ENCODE results near the gene N4BP2L2.
"Not testable (repeated sequence)": the region's sequence is repeated elsewhere in the genome, so short reads cannot be mapped to it uniquely, and the experiment has no call there.

Gene N4BP2L2

DNA sequence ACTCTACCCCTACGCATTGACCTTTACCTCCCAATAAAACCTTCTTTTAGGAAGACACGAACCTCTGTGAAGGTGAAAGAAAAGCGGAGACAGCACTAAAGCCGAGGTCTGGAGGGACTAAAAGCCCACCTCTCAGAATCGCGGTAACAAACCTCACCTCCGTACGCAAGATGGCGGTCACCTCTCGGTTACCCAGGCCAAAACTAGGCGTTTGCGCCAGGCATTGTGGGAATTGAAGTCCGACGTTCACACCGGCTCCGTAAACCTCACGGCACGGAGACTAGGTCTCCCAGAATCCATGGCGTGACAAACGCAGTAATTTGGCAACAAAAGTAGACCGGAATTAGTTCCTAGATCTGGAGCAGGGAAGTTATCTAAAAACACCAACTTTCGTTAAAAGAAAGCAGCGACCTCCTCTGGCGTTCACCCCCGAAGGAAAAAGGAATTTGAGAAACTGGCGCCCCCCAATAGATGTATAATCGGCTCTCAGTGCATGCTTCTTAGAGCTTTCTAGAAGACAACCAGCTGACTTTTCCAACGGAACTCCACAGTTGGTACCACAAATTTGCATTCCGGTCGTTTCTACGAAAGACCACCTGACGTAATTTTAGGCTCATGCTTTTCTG, at the start of gene N4BP2L2:
Gene N4BP2L2, minus strand, starts transcription at position 175 of the 626 bp plus-strand sequence. CDS start 1,768 bp downstream, outside the sequence.
- DNase-seq, result peak; percentile 97

DNA sequence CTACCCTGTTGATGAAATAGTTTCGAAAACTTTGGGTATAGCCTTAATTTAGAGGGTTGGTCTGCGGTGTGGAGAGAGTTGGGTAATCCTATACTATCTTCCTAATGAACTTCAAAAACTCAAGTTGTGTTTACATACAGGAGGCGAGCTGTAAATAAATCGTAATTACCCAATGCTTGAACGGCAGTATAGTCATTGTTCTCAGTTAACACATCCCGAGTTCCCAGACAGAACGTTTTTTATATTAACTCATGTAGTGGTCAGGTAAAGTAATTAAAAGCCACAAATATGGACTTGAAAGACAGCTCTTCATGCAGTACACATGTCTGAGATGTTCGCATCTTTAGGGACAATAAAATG, 49.2 kb upstream of the N4BP2L2 start:
- DNase-seq, result peak; percentile 3

DNA sequence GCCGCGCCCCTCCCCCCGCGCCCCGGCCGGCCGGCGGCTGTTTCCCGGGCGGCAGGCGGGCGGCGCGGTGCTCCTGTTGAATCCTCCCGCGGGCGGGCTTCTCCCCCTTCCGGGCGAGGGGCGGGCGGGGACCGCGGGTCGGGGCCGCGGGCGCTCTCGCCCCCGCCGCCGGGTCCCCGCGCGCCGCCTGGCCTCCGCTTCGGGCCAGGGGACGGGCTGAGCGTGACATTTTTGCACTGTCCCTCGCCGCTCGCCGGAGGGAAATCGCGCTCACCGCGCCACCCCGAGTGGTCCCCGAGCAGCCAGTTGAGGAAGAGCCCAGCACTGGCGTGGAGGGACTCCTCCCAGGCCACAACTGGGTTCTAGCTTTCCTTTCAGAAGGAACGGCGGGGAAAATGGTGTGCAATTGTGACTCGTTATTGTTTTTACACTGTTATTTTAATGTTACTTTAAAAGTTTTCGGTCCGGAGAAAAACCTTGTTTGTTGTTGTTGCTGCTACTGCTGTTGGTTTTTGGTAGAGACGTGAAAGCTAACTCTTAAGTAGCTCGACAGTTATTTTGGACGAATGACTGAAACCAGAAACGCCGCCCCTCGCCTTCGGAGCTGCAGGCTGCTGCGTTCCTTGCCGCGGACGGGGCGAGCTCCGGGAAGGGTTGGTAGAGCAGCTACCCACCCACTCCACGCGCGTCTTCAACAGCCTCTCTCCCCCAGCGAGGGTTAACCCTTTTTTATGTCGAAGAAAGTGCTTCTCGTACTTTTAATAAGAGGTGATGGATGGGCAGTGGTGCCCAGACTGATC, 48.6 kb upstream of the N4BP2L2 start:
- peak; percentile 68 for DNase-seq

DNA sequence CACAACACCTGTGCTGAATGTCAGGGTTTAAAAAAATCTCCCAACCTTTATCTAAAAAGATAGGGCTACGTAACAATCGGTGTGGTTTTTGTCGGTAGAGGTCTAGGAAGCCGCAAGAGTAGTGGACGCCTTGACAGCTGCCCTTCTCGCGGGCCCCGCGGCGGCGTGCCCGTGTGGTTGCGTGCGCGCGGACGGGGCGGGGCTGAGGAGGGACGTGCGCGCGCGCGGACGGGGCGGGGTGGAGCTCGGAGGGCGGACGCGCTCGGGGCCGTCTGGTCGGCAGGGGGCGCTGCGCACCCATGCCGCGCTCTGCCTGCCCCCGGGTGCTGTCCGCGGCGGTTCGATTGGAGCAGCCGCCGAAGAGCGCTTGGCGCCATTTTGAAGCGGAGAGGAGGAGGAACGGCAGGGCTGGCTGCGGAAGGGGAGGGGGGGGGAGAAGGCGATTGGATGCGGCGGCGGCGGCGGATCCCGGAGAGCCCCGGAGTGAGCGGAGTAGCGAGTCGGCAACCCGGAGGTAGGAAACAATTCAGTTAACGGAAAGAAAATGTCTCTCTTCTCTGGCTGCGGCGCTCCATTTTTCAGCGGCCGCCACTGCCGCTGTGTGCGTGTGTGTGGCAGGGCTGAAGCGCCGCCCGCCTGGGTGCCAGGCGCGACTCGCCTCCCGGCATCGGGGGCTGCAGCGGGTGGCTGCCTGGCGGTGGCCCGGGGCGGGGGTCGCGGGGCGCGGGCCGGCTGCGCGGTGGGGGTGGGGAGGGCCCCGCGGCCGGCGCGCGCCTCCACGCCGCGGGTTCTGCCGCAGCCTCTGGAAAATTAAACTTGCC, 47.7 kb upstream of the N4BP2L2 start, which contains the start of gene PDS5B:
Gene PDS5B, plus strand, starts transcription at position 373 of the 821 bp plus-strand sequence. CDS start 62,321 bp downstream, outside the sequence.
- peak; percentile 97 for DNase-seq

DNA sequence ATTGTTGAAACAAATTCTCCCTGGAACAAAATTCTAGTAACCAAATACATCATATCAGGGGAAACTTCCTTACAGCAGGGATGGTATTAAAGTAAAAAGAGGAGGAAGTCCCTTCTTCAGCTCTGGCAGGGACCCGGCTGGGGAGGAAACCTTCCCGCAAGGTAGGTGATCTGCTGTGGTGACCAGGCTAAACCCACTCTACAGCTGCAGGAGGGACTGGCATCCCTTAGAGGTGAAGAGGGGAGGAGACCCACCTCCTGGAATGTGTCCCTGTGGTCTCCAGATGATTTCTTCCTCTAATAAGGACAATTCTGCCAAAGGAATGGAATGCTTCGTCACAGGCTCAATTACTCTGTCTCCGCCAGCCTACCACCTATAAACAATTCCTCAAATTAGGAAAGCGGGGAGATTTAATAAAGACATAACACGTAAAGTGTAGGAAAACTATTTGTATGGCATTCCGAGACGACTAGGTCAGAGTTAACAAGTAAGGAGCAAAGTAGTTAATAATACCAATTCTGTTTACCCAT, 47.0 kb upstream of the N4BP2L2 start:
- DNase-seq, result no peak

DNA sequence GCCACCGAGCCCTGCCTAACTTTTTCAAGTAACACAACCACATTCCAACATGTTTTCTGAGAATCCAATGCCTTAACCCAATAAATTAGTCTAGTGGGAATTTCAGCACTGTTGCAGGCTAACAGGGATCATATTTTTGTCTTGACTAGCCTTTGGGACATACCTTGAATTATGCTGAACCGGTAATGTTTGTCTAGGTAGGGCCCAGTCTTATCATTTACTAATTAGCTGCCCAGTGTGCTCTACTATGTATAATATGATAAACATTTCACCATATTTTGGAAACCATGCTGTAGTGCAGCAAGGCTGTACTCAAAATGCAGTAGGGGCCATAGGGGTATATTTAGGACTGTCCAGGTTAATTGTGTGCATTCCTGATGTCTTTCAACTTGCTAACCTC, 44.4 kb upstream of the N4BP2L2 start:
- no peak for DNase-seq

DNA sequence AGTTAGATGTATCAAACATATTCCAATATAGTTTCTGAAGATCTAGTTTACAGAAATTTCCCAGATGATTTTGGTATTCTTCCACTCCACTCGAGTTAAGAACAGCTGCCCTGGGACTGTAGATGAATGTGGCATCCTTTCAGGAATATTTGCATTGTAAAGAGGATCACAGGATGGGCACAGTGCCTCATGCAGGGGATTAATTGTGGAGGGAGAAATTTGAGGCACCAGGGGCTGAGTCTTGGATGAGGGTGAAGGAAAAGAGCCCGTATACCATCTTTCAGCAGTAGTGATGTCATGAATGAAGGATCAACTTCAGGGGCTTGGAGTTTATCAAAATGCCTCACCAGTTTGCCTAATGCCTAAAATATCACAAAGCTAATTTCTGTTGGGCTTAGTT, 43.7 kb upstream of the N4BP2L2 start:
- no peak for DNase-seq

DNA sequence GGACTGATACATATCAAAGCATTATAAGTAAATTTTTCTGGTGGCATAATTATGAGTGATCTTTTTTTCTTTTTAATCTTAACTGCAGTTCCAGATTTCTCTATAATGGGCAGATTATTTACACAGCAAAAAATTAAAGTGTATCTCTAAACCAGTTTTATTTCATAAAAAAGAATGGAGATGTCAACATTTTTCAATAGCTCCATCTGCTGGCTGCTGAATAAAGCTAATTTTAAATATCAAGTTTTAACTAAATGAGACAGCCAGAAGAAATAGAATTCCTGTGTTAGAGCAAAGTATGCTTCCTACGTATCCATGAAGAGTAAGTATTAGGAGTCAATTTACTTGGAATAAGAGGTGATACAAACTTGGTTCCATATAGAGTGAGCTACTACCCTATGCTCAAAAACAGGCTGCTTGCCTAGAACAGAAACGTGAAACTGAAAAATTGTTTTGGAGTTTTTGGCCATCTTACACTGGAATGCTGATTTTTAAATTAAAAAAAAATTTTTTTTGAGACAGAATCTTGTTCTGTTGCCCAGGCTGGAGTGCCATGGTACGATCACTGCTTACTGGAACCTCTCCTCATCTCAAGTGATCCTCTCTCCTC, 42.7 kb upstream of the N4BP2L2 start:
- peak; percentile 26 for DNase-seq

DNA sequence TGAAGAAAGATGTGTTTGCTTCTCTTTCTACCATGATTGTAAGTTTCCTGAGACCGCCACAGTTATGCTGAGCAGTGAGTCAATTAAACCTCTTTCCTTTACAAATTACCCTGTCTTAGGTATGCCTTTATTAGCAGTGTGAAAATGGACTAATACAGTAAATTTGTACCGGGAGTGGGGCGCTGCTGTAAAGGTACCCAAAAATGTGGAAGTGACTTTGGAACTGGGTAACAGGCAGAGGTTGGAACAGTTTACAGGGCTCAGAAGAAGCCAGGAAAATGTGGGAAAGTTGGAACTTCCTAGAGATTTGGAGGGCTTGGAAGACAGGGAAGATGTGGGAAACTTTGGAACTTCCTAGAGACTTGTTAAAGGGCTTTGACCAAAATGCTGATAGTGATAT, 38.4 kb upstream of the N4BP2L2 start:
- no peak for DNase-seq

DNA sequence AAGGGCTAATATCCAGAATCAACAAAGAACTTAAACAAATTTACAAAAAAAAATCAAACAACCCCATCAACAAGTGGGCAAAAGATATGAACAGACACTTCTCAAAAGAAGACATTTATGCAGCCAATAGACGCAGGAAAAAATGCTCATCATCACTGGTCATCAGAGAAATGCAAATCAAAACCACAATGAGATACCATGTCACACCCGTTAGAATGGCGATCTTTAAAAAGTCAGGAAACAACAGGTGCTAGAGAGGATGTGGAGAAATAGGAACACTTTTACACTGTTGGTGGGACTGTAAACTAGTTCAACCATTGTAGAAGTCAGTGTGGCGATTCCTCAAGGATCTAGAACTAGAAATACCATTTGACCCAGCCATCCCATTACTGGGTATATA, 37.1 kb upstream of the N4BP2L2 start:
- DNase-seq, result not testable (repeated sequence)

DNA sequence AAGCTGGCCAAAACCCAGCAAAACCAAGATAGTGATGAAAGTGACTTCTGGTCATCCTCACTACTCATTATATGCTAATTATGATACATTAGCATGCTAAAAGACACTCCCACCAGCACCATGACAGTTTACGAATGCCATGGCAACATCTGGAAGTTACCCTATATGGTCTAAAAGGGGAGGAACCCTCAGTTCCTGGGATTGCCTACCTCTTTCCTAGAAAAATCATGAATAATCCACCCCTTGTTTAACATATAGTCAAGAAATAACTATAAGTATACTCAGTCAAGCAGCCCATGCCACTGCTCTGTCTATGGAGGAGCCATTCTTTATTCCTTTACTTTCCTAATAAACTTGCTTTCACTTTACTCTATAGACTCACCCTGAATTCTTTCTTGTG, 22.2 kb upstream of the N4BP2L2 start:
- not testable (repeated sequence) for DNase-seq

DNA sequence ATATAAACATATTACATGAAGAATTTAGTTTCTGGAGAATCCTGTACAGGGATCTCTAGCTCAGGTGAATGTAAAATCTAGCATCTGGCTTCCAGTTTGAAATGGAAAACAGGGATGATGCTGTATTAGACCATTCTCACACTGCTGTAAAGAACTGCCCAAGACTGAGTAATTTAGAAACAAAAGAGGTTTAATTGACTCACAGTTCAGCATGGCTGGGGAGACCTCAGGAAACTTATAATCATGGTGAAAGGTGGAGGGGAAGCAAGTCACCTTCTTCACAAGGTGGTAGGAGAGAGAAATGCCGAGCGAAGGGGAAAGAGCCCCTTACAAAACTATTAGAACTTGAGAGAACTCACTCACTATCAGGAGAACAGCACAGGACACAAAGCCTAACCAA, 17.0 kb upstream of the N4BP2L2 start:
- DNase-seq, result no peak

DNA sequence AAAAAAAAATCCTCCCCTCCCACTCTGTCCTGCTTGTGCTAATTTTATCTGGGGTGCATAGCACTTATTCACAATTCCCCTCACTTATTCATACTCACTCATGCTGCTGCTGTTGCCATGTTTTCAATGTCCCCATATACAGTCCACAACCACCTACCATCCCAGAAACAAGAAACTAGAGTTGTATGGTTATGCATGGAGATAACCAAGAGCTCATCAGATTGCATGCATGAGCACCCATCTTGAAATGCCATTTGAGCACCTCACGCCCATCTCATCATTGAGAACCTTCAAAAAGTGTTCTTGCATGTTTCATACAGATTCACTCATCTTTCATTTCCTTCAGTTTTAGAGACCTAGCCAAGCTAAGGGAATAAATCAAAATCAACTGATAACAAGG, 15.1 kb upstream of the N4BP2L2 start:
- DNase-seq, result no peak

DNA sequence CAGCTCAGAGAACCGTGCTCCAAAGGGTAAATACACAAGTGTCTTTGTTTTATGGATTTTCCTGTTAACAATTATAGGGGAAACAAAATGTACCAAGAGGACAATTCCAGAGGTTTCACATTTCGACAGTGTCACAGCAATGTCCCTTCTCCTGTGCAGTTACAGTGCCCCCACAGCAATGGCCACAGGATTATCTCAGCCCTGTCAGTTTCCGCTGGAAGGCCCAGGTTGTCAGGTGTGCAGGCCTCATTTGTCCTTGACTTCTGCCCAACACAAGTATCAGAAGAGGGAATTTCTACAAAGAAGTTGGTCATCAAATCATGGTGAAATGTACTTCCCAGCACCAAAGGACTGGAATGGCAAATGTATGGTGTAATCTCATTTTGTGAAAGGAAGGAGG, 11.2 kb upstream of the N4BP2L2 start:
- no peak for DNase-seq

DNA sequence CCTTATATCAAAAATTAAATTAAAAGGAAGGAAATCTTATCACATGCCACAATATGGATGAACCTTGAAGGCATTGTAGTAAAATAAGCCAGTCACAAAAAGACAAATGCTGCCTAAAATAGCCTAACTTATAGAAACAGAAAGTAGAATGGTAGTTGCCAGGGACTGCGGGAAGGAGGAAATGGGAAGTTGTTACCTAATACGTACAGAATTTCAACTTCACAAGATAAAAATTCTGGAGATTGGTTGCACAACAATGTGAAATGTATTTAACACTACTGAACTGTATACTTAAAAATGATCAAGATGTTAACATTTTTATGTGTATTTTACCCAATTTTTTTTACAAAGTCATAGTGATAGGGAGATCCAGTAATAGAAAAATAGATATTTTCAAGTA, 10.2 kb upstream of the N4BP2L2 start:
- no peak for DNase-seq

DNA sequence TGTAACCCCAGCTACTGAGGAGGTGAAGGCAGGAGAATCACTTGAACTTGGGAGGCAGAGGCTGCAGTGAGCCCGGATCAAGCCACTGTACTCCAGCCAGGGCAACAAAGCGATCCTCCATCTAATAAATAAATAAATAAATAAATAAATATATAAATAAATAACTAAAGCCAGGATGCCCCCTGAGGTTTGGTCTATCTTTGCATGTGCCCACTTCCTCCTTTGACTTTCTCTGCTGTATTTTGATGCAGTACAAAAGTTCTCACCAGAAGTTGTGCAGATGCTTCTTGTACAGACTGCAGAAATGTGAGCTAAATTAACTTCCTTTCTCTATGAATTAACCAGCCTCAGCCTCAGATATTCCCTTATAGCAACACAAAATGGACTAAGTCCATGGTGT, 6.5 kb upstream of the N4BP2L2 start:
- DNase-seq, result no peak

DNA sequence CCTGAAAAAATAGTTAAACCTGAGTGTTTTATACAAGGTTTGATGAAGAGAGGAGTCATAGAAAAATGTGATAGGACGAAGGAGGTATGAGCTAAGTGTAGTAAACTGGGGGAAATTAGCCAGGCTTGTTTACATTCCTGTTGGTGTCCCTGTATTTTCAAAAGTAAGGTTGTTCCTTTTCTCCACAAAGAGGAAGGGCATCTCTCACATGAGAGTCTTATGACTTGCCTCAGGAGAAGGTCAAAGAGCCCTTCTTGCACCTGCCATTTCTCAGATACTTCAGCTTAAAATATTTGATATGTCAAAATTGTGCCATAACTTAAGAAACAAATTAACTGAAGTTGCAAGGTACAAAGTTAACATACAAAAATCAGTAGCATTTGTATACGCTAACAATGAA, 3.6 kb upstream of the N4BP2L2 start:
- DNase-seq, result no peak

DNA sequence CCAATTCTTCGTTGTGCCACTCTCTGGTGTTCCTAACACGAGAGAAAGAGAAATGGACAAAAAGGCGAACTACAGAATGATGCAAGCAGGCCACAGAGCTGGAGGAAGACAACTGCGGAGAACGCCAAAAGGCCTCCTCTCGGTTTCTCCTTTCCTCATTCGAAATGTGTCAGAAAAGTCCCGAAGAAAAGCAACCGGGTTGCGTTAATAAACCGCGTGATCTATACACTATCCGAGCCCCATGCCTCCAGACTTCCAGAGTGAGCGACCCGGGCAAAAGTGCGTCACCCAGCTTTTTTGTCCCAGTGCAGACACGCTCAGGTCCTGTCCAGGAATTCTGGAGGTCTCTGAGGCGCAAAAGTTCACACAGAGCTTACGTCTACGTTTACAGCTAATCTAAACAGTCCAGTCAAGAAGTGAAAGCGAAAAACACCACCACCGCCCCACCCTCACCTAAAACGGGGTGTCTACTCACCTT, 413 bp downstream of the N4BP2L2 start:
- DNase-seq, result no peak

DNA sequence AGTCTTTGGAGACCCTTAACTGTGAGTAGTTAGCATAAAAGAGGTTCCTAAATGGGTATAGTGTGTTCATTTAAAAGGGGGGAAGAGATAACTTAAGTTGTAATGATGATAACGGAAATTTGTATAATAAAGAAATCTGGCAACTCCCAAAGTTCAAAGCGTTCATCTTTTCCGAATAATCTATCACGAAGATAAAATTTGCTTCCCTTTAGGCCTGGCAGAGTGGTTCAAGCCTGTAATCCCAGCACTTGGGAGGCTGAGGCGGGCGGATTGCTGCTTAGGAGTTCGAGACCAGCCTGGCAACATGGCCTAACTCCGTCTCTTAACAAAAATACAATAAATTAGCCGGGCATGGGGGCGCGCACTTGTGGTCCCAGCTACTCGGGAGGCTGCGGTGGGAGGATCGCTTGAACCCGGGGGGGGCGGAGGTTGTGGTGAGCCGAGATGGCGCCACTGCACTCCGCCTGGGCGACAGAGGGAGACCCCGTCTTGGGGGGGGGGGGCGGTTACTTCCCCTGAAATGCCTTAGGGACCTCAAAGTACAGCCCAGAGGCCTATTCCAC, 934 bp downstream of the N4BP2L2 start:
- peak; percentile 59 for DNase-seq

DNA sequence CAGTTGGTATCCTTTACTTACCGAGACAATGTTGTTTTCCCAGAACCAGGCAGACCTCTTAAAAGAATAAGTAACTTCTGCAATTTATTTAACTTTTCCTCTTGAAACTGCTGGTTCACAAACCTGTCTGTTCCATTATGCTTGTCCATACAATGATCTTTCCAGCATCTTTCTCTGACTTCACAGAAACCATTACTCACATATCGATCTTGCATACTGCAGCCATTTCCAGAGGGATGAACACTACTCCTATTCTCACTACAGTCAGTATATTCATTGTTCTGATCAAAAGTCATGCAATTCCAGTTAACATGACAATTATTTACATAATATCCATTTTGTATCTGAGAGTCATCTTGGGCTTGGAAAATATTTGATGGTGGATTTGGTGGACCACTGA, 2.8 kb downstream of the N4BP2L2 start:
- peak; percentile 9 for DNase-seq

DNA sequence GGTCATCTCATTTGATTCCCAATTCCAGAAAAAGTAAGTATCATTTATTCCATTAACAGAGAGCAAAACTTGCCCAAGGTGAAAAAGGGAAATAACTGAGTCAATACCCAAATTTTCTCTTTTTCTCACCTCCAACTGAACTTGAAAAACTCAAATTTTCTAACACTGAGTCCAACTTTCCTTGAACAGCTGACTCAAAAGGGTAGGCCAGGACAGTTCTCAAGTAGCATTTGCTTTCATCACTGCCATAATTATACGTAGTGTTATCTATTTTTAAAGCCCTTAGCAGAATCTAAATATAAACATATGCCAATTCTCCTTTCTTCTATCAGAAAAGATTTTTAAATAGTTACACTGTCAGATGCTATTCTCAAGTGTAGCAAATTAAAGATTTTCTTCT, 3.5 kb downstream of the N4BP2L2 start:
- peak; percentile 62 for DNase-seq

DNA sequence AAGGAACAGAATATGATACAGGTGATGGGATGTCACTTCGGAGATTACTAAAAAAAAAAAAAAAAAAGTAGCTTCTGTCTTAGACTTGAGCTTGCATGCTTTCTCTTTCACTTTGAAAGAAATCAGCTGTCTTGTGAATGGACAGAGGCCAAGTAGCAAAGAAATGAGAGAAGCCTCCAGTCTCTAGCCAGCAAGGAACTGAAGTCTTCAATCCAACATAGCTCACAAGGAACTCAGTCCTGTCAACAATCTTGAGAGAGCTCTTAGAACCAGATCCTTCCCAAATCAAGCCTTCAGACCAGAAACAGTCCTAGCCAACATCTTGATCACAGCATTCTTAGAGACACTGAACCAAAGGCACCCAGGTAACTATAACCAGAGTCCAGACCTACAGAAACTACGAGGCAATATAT, 7.7 kb downstream of the N4BP2L2 start:
- DNase-seq, result peak; percentile 50

Measured in activated CD4-positive, alpha-beta T cell treated with anti-CD3 and anti-CD28 coated beads, Interleukin-10, Interleukin-2, amounts not matched to agents 100 ng/mL and 50 ng/mL, durations not matched to agents 16 hours and 8 hours (primary cell).